Kidney tubule cell (primary cell): ENCODE data around the gene TMEM53.
A peak's percentile ranks its signal among the peaks of the same experiment; 100 is the strongest.

ENCODE experiments used
- DNase-seq: peaks from one replicate; pipeline ENCODE4 v3.0.0-alpha.2; 2018; ENCODE audit warnings: low spot score

Gene TMEM53

GRCh38 chr1:44696789-44697345 is 22.6 kb upstream of the TMEM53 start:
- DNase-seq, result no peak

GRCh38 chr1:44696101-44696500 is 21.8 kb upstream of the TMEM53 start:
- DNase-seq, result no peak

GRCh38 chr1:44695671-44696070 is 21.4 kb upstream of the TMEM53 start:
- no peak for DNase-seq

GRCh38 chr1:44694863-44695478 is 20.7 kb upstream of the TMEM53 start:
- no peak for DNase-seq

- no peak for DNase-seq
Measured at GRCh38 chr1:44693900-44694299, 19.6 kb upstream of the TMEM53 start.

GRCh38 chr1:44693159-44693558 is 18.9 kb upstream of the TMEM53 start:
- DNase-seq, result no peak

- no peak for DNase-seq
Measured at GRCh38 chr1:44689447-44689765, 15.1 kb upstream of the TMEM53 start.

GRCh38 chr1:44688760-44689446 is 14.6 kb upstream of the TMEM53 start:
- DNase-seq, result no peak

GRCh38 chr1:44685881-44686280 is 11.6 kb upstream of the TMEM53 start:
- DNase-seq, result peak; percentile 10

- DNase-seq, result no peak
Measured at GRCh38 chr1:44685218-44685617, 10.9 kb upstream of the TMEM53 start.

GRCh38 chr1:44684525-44684924 is 10.2 kb upstream of the TMEM53 start:
- no peak for DNase-seq

GRCh38 chr1:44682883-44683265 is 8.6 kb upstream of the TMEM53 start:
- DNase-seq, result no peak

- no peak for DNase-seq
Measured at GRCh38 chr1:44681905-44682882, 7.9 kb upstream of the TMEM53 start.

- DNase-seq, result no peak
Measured at GRCh38 chr1:44679468-44679867, 5.2 kb upstream of the TMEM53 start.

GRCh38 chr1:44678626-44679025 is 4.3 kb upstream of the TMEM53 start:
- no peak for DNase-seq

- DNase-seq, result no peak
Measured at GRCh38 chr1:44678120-44678519, 3.8 kb upstream of the TMEM53 start.

- DNase-seq, result peak; percentile 57
Measured at GRCh38 chr1:44677201-44677766, 3.0 kb upstream of the TMEM53 start.

- DNase-seq, result peak; percentile 82
Measured at GRCh38 chr1:44676484-44677200, 2.4 kb upstream of the TMEM53 start.

- no peak for DNase-seq
Measured at GRCh38 chr1:44675186-44675585, 905 bp upstream of the TMEM53 start.

GRCh38 chr1:44673675-44674112 is 587 bp downstream of the TMEM53 start:
- DNase-seq, result no peak

GRCh38 chr1:44672961-44673674 is 1.2 kb downstream of the TMEM53 start:
- no peak for DNase-seq
